HEK293 (cell line): ENCODE measurements around the gene GPBAR1.

Experiments
- CTCF ChIA-PET: fragments of 350-600 bp; formaldehyde crosslinking; extraction: SDS; loops from one replicate; lab custom pipeline; 2021; ENCODE audit warnings: antibody characterized with exemption; lab: Yijun Ruan, JAX
- POLR2A ChIA-PET: fragments of 300-600 bp; formaldehyde crosslinking; extraction: SDS; loops from one replicate; lab custom pipeline; 2020; ENCODE audit warnings: antibody characterized with exemption, inconsistent platforms; lab: Yijun Ruan, JAX
- H3K27ac ChIP-seq: fragments of 200-500 bp; sonication (Bioruptor generic); 2 replicates; pipeline ENCODE4 v1.5.1; 2014; ENCODE audit warnings: low read depth, low read length, control low read depth, inconsistent platforms; ENCODE audit errors: extremely low read depth
- H3K36me3 ChIP-seq, 2 experiments: fragments of 200-500 bp in 1 of 2; sonication (Bioruptor generic) in 1 of 2; 1 replicate in 1 of 2; 2 replicates in 1 of 2; pipeline ENCODE4 v1.5.1; 2014 to 2017; ENCODE audit warnings: inconsistent platforms in 2 of 2, low read length in 2 of 2; ENCODE audit not compliant: control insufficient read depth in 2 of 2, insufficient read depth in 1 of 2
- H3K4me1 ChIP-seq: fragments of 200-500 bp; sonication (Bioruptor generic); 2 replicates; pipeline ENCODE4 v1.5.1; 2014; ENCODE audit warnings: mild to moderate bottlenecking, low read length, inconsistent platforms; ENCODE audit not compliant: control insufficient read depth, insufficient read depth
- H3K4me3 ChIP-seq: 2 replicates; pipeline ENCODE4 v1.5.1; 2011; ENCODE audit warnings: low read depth, mild to moderate bottlenecking, control low read depth, low read length, moderate library complexity
- H3K9me3 ChIP-seq: fragments of 200-500 bp; sonication (Bioruptor generic); 2 replicates; pipeline ENCODE4 v1.5.1; 2014; ENCODE audit warnings: low read depth, low read length, inconsistent platforms; ENCODE audit not compliant: control insufficient read depth, insufficient read depth
- HOXA7 ChIP-seq: sonication (generic); formaldehyde crosslinking; IDR thresholded peaks from 2 replicates; pipeline ENCODE4 v1.8.1; 2022; ENCODE audit warnings: missing genetic modification reagents, borderline replicate concordance
- KLF1 ChIP-seq: fragments of 450-650 bp; formaldehyde crosslinking; IDR thresholded peaks from 2 replicates; pipeline ENCODE4 v1.5.1; 2016; ENCODE audit warnings: missing biosample characterization, missing genetic modification characterization
- SCRT2 ChIP-seq: fragments of 450-650 bp; formaldehyde crosslinking; IDR thresholded peaks from 2 replicates; pipeline ENCODE4 v1.5.1; 2016; ENCODE audit warnings: missing biosample characterization, missing genetic modification characterization
- YY1 ChIP-seq: fragments of 450-650 bp; formaldehyde crosslinking; IDR thresholded peaks from 2 replicates; pipeline ENCODE4 v1.5.1; 2018; ENCODE audit warnings: missing biosample characterization, missing genetic modification characterization
- ZBTB21 ChIP-seq: fragments of 450-650 bp; formaldehyde crosslinking; IDR thresholded peaks from 2 replicates; pipeline ENCODE4 v1.5.1; 2017; ENCODE audit warnings: missing biosample characterization, missing genetic modification characterization
- ZIC2 ChIP-seq: fragments of 450-650 bp; formaldehyde crosslinking; IDR thresholded peaks from 2 replicates; pipeline ENCODE4 v1.5.1; 2016; ENCODE audit warnings: missing biosample characterization, missing genetic modification characterization
- ZNF146 ChIP-seq: fragments of 450-650 bp; formaldehyde crosslinking; IDR thresholded peaks from 2 replicates; pipeline ENCODE4 v1.5.1; 2016; ENCODE audit warnings: missing biosample characterization, missing genetic modification characterization
- ZNF155 ChIP-seq: fragments of 450-650 bp; formaldehyde crosslinking; IDR thresholded peaks from 2 replicates; pipeline ENCODE4 v1.5.1; 2016; ENCODE audit warnings: missing biosample characterization, missing genetic modification characterization
- ZNF157 ChIP-seq: fragments of 450-650 bp; formaldehyde crosslinking; IDR thresholded peaks from 2 replicates; pipeline ENCODE4 v1.5.1; 2016; ENCODE audit warnings: missing biosample characterization, missing genetic modification characterization
- ZNF302 ChIP-seq: fragments of 450-650 bp; formaldehyde crosslinking; IDR thresholded peaks from 2 replicates; pipeline ENCODE4 v1.5.1; 2016; ENCODE audit warnings: missing biosample characterization, missing genetic modification characterization, low read depth
- ZNF311 ChIP-seq: fragments of 450-650 bp; formaldehyde crosslinking; IDR thresholded peaks from 2 replicates; pipeline ENCODE4 v1.5.1; 2017; ENCODE audit warnings: missing biosample characterization, missing genetic modification characterization, borderline replicate concordance
- ZNF37A ChIP-seq: fragments of 450-650 bp; IDR thresholded peaks from 2 replicates; pipeline ENCODE4 v1.5.1; 2018; ENCODE audit warnings: missing biosample characterization, missing genetic modification characterization
- ZNF398 ChIP-seq: fragments of 450-650 bp; formaldehyde crosslinking; IDR thresholded peaks from 2 replicates; pipeline ENCODE4 v1.5.1; 2017; ENCODE audit warnings: missing biosample characterization, missing genetic modification characterization
- ZNF626 ChIP-seq: fragments of 450-650 bp; sonication (Bioruptor Pico); formaldehyde crosslinking; IDR thresholded peaks from 2 replicates; pipeline ENCODE4 v1.5.1; 2018; ENCODE audit warnings: missing biosample characterization, missing genetic modification characterization, inconsistent platforms
- ZNF670 ChIP-seq: fragments of 450-650 bp; formaldehyde crosslinking; IDR thresholded peaks from 2 replicates; pipeline ENCODE4 v1.5.1; 2016; ENCODE audit warnings: missing biosample characterization, missing genetic modification characterization, low read depth
- ZNF768 ChIP-seq: fragments of 450-650 bp; formaldehyde crosslinking; IDR thresholded peaks from 2 replicates; pipeline ENCODE4 v1.5.1; 2018; ENCODE audit warnings: missing biosample characterization, mild to moderate bottlenecking, missing genetic modification characterization
- ZNF830 ChIP-seq: fragments of 450-650 bp; IDR thresholded peaks from 2 replicates; pipeline ENCODE4 v1.5.0; 2018; ENCODE audit warnings: missing biosample characterization, missing genetic modification characterization, low read depth, mild to moderate bottlenecking, moderate library complexity
- ZSCAN4 ChIP-seq: fragments of 450-650 bp; formaldehyde crosslinking; IDR thresholded peaks from 2 replicates; pipeline ENCODE4 v1.5.1; 2017; ENCODE audit warnings: missing biosample characterization, missing genetic modification characterization

Gene GPBAR1

DNA sequence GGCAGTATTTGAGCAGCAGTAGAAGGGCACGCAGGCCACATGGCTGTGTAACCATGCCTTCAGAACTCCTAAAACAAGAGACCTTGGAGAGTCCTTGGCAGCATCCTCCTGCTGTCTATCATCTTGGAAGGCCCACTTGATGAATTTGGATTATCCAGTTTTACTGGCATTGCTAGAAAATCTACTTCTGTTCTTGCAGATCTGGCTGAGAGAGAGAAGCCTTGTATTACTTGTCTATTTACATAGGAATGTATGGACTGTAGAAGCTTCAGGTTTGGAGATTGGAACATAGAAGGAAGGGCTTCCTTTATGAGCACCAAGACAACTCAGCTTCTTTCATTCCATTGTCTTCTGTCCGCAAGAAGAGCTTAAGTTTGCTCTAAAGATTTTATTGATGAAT is 16.1 kb upstream of the GPBAR1 start:
- H3K4me3 ChIP-seq: no peak overlapping the region
- CTCF ChIA-PET: interaction anchor here (0.7 to 3.0 kb wide), 3 partner anchors 12 to 597 kb away, joined by 3 to 12 read pairs (median 7); no protein-coding TSS in a partner anchor
- H3K36me3 ChIP-seq: peaks cover 74 to 100% of the 10 kb centered on the region in 2 experiments
- POLR2A ChIA-PET: no interaction called here
- no peaks in the 10 kb centered on the region for H3K9me3 ChIP-seq
- no peaks in the 10 kb centered on the region for H3K4me1 ChIP-seq
- no peak overlapping the region for H3K27ac ChIP-seq
- TF ChIP-seq ZBTB21 (tag by site-specific recombination) (no peak), ZNF311 (no peak), ZNF146 (tag by site-specific recombination) (no peak), ZNF830 (tag by site-specific recombination) (no peak), SCRT2 (tag by site-specific recombination) (no peak), ZNF768 (no peak), ZNF670 (tag by site-specific recombination) (no peak), ZNF155 (no peak), ZNF37A (tag by site-specific recombination) (no peak), ZNF398 (tag by site-specific recombination) (no peak), ZNF302 (tag by site-specific recombination) (no peak), HOXA7 (CRISPR knock-in tag) (no peak)

- Histone ChIP-seq H3K9me3 (no peaks in the 10 kb centered on the region), H3K4me1 (no peaks in the 10 kb centered on the region), H3K27ac (no peak overlapping the region), H3K4me3 (no peak overlapping the region), H3K36me3 (peaks cover 73 to 100% of the 10 kb centered on the region in 2 experiments)
- POLR2A ChIA-PET: no interaction called here
- CTCF ChIA-PET: interaction anchor here (2.1 to 3.0 kb wide), 2 partner anchors 12 to 15 kb away, joined by 7 to 12 read pairs; no protein-coding TSS in a partner anchor
- no peak for TF ChIP-seq ZNF157 (tag by site-specific recombination)
- peak; percentile 57 for TF ChIP-seq ZIC2
Observed at GRCh38 chr2:218245214-218245613, 15.6 kb upstream of the GPBAR1 start.

GRCh38 chr2:218249691-218250090 is 11.1 kb upstream of the GPBAR1 start:
- H3K27ac ChIP-seq: no peak overlapping the region
- H3K36me3 ChIP-seq: peaks cover 60 to 100% of the 10 kb centered on the region in 2 experiments
- H3K4me3 ChIP-seq: no peak overlapping the region
- no peak for TF ChIP-seq ZSCAN4 (tag by site-specific recombination)
- no peak for TF ChIP-seq YY1 (tag by site-specific recombination)
- no peak for TF ChIP-seq ZNF626 (tag by site-specific recombination)
- no peak for TF ChIP-seq KLF1 (tag by site-specific recombination)
- ChIA-PET POLR2A (no interaction called here), CTCF (interaction anchor here (0.7 kb wide), 1 partner anchor 314 kb away, joined by 4 read pairs; no protein-coding TSS in a partner anchor)
- no peaks in the 10 kb centered on the region for H3K9me3 ChIP-seq
- no peaks in the 10 kb centered on the region for H3K4me1 ChIP-seq
